Mesodermal cell (in vitro differentiated cells): ENCODE measurements around the gene CFAP53. TPM values are rescaled to one million over a fixed set of nuclear protein-coding genes. Genes with fewer than 3 reads are reported as not detected.
A peak's percentile ranks its signal among the peaks of the same experiment; 100 is the strongest.
"Not testable (repeated sequence)": the region's sequence is repeated elsewhere in the genome, so short reads cannot be mapped to it uniquely, and the experiment has no call there.

Experiments
- H3K27ac ChIP-seq: 2 replicates; pipeline ENCODE4 v1.7.0; 2013; ENCODE audit warnings: mild to moderate bottlenecking, low read depth, low read length, moderate library complexity; ENCODE audit not compliant: severe bottlenecking
- H3K36me3 ChIP-seq: 2 replicates; pipeline ENCODE4 v1.7.1; 2013; ENCODE audit warnings: mild to moderate bottlenecking, low read length, moderate library complexity; ENCODE audit not compliant: control insufficient read depth, insufficient read depth
- H3K4me1 ChIP-seq: one replicate; pipeline ENCODE4 v1.7.1; 2013; ENCODE audit warnings: mild to moderate bottlenecking, low read length; ENCODE audit not compliant: insufficient read depth, control insufficient read depth, poor library complexity, severe bottlenecking
- H3K4me3 ChIP-seq: 2 replicates; pipeline ENCODE4 v1.7.0; 2013; ENCODE audit warnings: low read length, control low read depth, mild to moderate bottlenecking; ENCODE audit not compliant: insufficient read depth, poor library complexity, severe bottlenecking; ENCODE audit errors: extremely low read depth
- H3K9me3 ChIP-seq: 2 replicates; pipeline ENCODE4 v1.7.1; 2013; ENCODE audit warnings: mild to moderate bottlenecking, low read length, moderate library complexity; ENCODE audit not compliant: control insufficient read depth
- WGBS, 2 experiments: methylation state at CpG; one replicate each; pipeline ENCODE4 v1.1.5; 2013; ENCODE audit warnings: missing lambda C conversion rate in 2 of 2; ENCODE audit not compliant: insufficient coverage in 2 of 2; 5-methylcytosine and 5-hydroxymethylcytosine counted together
- polyA plus RNA-seq, 2 experiments: library from polyadenylated mRNA; stranded (reverse); fragments of 50-300 nt; gene quantifications; one replicate each; pipeline ENCODE4 v1.2.3, GENCODE V29; 2013

CFAP53 gene
- 1.4 TPM for polyA plus RNA-seq (2013, experiment 1 of 2)
- polyA plus RNA-seq (2013, experiment 2 of 2): 1.3 TPM

GRCh38 chr18:50266248-50266704 is at the start of gene CFAP53:
Gene CFAP53, minus strand, starts transcription at chr18:50266495. Its CDS starts 91 bp downstream, at chr18:50266404.
- Histone ChIP-seq H3K36me3 (peaks cover 42% of the 10 kb centered on the region), H3K4me3 (peak within 1 kb of the TSS; percentile 59), H3K27ac (no peak within 1 kb of the TSS), H3K4me1 (no peaks in the 10 kb centered on the region), H3K9me3 (no peaks in the 10 kb centered on the region)
- 2 to 10% methylated on average over 8 to 17 of the region's 37 CpGs for WGBS, 2 experiments

GRCh38 chr18:50315100-50315871 is 49.0 kb upstream of the CFAP53 start:
- H3K36me3 ChIP-seq: no peaks in the 10 kb centered on the region
- no peaks in the 10 kb centered on the region for H3K4me1 ChIP-seq
- H3K27ac ChIP-seq: no peak overlapping the region
- H3K4me3 ChIP-seq: no peak overlapping the region
- WGBS, 2 experiments: 85 to 91% methylated on average over 4 to 5 of the region's 5 CpGs
- no peaks in the 10 kb centered on the region for H3K9me3 ChIP-seq

GRCh38 chr18:50313873-50314460 is 47.7 kb upstream of the CFAP53 start:
- H3K9me3 ChIP-seq: no peaks in the 10 kb centered on the region
- no peaks in the 10 kb centered on the region for H3K4me1 ChIP-seq
- no peaks in the 10 kb centered on the region for H3K36me3 ChIP-seq
- H3K4me3 ChIP-seq: no peak overlapping the region
- H3K27ac ChIP-seq: no peak overlapping the region
- 80 to 100% methylated on average over 1 of the region's 2 CpGs for WGBS, 2 experiments

- H3K9me3 ChIP-seq: peaks cover 6% of the 10 kb centered on the region
- H3K27ac ChIP-seq: no peak overlapping the region
- H3K4me3 ChIP-seq: no peak overlapping the region
- no peaks in the 10 kb centered on the region for H3K4me1 ChIP-seq
- 100% methylated on average over 1 of the region's 2 CpGs; no CpG with 5 or more reads in 1 of the 2 experiments for WGBS, 2 experiments
- no peaks in the 10 kb centered on the region for H3K36me3 ChIP-seq
Measured at GRCh38 chr18:50313031-50313607, 46.8 kb upstream of the CFAP53 start.

GRCh38 chr18:50312296-50313030 is 46.2 kb upstream of the CFAP53 start:
- WGBS, 2 experiments: 77 to 100% methylated on average over 3 to 4 of the region's 7 CpGs
- H3K4me1 ChIP-seq: no peaks in the 10 kb centered on the region
- no peaks in the 10 kb centered on the region for H3K36me3 ChIP-seq
- H3K27ac ChIP-seq: no peak overlapping the region
- peaks cover 9% of the 10 kb centered on the region for H3K9me3 ChIP-seq
- no peak overlapping the region for H3K4me3 ChIP-seq

- Histone ChIP-seq H3K36me3 (no peaks in the 10 kb centered on the region), H3K4me3 (no peak overlapping the region), H3K27ac (no peak overlapping the region), H3K4me1 (no peaks in the 10 kb centered on the region), H3K9me3 (peaks cover 9% of the 10 kb centered on the region)
- 78 to 90% methylated on average over 1 to 2 of the region's 3 CpGs for WGBS, 2 experiments
Measured at GRCh38 chr18:50311650-50312049, 45.4 kb upstream of the CFAP53 start.

- H3K36me3 ChIP-seq: no peaks in the 10 kb centered on the region
- no peak overlapping the region for H3K4me3 ChIP-seq
- 67 to 96% methylated on average over 3 of the region's 10 CpGs for WGBS, 2 experiments
- no peak overlapping the region for H3K27ac ChIP-seq
- peaks cover 9% of the 10 kb centered on the region for H3K9me3 ChIP-seq
- H3K4me1 ChIP-seq: no peaks in the 10 kb centered on the region
Measured at GRCh38 chr18:50310080-50310479, 43.8 kb upstream of the CFAP53 start.

- not testable (repeated sequence) for H3K27ac ChIP-seq, H3K4me1 ChIP-seq, H3K4me3 ChIP-seq, H3K36me3 ChIP-seq, H3K9me3 ChIP-seq
- WGBS, 2 experiments: 80 to 94% methylated on average over 3 to 5 of the region's 5 CpGs
Measured at GRCh38 chr18:50308851-50309250, 42.6 kb upstream of the CFAP53 start.

GRCh38 chr18:50307738-50308470 is 41.6 kb upstream of the CFAP53 start:
- WGBS, 2 experiments: 61 to 64% methylated on average over 21 of the region's 26 CpGs
- H3K4me3 ChIP-seq: peak overlapping the region; percentile 27
- no peaks in the 10 kb centered on the region for H3K4me1 ChIP-seq
- H3K9me3 ChIP-seq: peaks cover 9% of the 10 kb centered on the region
- H3K36me3 ChIP-seq: no peaks in the 10 kb centered on the region
- no peak overlapping the region for H3K27ac ChIP-seq

GRCh38 chr18:50307400-50307737 is 41.1 kb upstream of the CFAP53 start:
- Histone ChIP-seq H3K9me3 (peaks cover 9% of the 10 kb centered on the region), H3K4me1 (no peaks in the 10 kb centered on the region), H3K36me3 (no peaks in the 10 kb centered on the region), H3K4me3 (peak overlapping the region; percentile 27), H3K27ac (no peak overlapping the region)
- WGBS, 2 experiments: 49 to 55% methylated on average over 5 to 6 of the region's 8 CpGs
